ENCODE results near the gene YIPF6. TPM values are rescaled to one million over a fixed set of nuclear protein-coding genes. Genes with fewer than 3 reads are reported as not detected.

Gene YIPF6
- total RNA-seq, 1 experiment from 2014 or later, result 61.3 TPM

DNA sequence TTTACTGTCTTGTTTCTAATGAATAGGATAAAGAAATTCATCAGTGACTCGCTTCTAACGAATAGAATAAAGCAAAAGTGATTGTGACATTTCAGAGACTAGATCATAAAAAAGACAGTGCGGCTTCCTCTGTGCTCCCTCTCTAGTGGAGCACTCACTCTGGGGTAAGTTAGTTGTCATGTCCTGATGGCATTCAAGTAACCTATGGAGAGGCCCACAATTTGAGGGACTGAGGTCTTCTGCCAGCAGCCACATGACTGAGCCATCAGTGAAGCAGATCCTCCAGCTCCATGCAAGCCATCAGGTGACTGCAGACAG lies 72.4 kb downstream of the YIPF6 start:
- in situ Hi-C loops (cut with HindIII; ENCODE audit: low pct_unique_long_range_greater_than_20kb, low sequenced_read_pairs), result no loop called here
- Histone ChIP-seq H3K27me3 (ENCODE audit: control insufficient read depth, insufficient read depth, low read length) (no peaks in the 10 kb centered on the region), H3K36me3 (ENCODE audit: control insufficient read depth, insufficient read depth, low read length) (no peaks in the 10 kb centered on the region), H3K27ac (ENCODE audit: low read length) (no peak overlapping the region), H3K4me3 (ENCODE audit: low read depth in 2 of 2, low read length in 2 of 2) (no peak overlapping the region), H3K9me3 (ENCODE audit: control insufficient read depth, insufficient read depth, low read depth, low read length) (no peaks in the 10 kb centered on the region), H3K4me1 (ENCODE audit: control insufficient read depth, insufficient read depth, low read length) (no peaks in the 10 kb centered on the region)
- DNase-seq (ENCODE audit: low read depth, low spot score) (no peak), ATAC-seq (no peak)
- BruUV-seq (replicated peaks), result no TSS peak
- intact Hi-C loops (cut with micrococcal nuclease; ENCODE audit: unreplicated experiment), result no loop called here
- CTCF ChIA-PET, result no interaction called here
- POLR2A ChIA-PET, result no interaction called here
- TF ChIP-seq POLR2AphosphoS5 (IDR thresholded peaks at IDR 0.05; ENCODE audit: low read depth, low read length) (no peak), SIN3A (IDR thresholded peaks at IDR 0.05; ENCODE audit: borderline replicate concordance, insufficient read depth, low read depth, low read length) (no peak), TCF7L2 (IDR thresholded peaks at IDR 0.05; ENCODE audit: low read depth, low read length) (no peak)
- TF ChIP-seq, protein P1, sequence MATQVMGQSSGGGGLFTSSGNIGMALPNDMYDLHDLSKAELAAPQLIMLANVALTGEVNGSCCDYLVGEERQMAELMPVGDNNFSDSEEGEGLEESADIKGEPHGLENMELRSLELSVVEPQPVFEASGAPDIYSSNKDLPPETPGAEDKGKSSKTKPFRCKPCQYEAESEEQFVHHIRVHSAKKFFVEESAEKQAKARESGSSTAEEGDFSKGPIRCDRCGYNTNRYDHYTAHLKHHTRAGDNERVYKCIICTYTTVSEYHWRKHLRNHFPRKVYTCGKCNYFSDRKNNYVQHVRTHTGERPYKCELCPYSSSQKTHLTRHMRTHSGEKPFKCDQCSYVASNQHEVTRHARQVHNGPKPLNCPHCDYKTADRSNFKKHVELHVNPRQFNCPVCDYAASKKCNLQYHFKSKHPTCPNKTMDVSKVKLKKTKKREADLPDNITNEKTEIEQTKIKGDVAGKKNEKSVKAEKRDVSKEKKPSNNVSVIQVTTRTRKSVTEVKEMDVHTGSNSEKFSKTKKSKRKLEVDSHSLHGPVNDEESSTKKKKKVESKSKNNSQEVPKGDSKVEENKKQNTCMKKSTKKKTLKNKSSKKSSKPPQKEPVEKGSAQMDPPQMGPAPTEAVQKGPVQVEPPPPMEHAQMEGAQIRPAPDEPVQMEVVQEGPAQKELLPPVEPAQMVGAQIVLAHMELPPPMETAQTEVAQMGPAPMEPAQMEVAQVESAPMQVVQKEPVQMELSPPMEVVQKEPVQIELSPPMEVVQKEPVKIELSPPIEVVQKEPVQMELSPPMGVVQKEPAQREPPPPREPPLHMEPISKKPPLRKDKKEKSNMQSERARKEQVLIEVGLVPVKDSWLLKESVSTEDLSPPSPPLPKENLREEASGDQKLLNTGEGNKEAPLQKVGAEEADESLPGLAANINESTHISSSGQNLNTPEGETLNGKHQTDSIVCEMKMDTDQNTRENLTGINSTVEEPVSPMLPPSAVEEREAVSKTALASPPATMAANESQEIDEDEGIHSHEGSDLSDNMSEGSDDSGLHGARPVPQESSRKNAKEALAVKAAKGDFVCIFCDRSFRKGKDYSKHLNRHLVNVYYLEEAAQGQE (IDR thresholded peaks at IDR 0.05; ENCODE audit: insufficient read depth in 1 of 2, low read depth in 2 of 2, low read length in 1 of 2), result no peak
- TF ChIP-seq, protein P2, sequence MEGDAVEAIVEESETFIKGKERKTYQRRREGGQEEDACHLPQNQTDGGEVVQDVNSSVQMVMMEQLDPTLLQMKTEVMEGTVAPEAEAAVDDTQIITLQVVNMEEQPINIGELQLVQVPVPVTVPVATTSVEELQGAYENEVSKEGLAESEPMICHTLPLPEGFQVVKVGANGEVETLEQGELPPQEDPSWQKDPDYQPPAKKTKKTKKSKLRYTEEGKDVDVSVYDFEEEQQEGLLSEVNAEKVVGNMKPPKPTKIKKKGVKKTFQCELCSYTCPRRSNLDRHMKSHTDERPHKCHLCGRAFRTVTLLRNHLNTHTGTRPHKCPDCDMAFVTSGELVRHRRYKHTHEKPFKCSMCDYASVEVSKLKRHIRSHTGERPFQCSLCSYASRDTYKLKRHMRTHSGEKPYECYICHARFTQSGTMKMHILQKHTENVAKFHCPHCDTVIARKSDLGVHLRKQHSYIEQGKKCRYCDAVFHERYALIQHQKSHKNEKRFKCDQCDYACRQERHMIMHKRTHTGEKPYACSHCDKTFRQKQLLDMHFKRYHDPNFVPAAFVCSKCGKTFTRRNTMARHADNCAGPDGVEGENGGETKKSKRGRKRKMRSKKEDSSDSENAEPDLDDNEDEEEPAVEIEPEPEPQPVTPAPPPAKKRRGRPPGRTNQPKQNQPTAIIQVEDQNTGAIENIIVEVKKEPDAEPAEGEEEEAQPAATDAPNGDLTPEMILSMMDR (IDR thresholded peaks at IDR 0.05), result no peak

DNA sequence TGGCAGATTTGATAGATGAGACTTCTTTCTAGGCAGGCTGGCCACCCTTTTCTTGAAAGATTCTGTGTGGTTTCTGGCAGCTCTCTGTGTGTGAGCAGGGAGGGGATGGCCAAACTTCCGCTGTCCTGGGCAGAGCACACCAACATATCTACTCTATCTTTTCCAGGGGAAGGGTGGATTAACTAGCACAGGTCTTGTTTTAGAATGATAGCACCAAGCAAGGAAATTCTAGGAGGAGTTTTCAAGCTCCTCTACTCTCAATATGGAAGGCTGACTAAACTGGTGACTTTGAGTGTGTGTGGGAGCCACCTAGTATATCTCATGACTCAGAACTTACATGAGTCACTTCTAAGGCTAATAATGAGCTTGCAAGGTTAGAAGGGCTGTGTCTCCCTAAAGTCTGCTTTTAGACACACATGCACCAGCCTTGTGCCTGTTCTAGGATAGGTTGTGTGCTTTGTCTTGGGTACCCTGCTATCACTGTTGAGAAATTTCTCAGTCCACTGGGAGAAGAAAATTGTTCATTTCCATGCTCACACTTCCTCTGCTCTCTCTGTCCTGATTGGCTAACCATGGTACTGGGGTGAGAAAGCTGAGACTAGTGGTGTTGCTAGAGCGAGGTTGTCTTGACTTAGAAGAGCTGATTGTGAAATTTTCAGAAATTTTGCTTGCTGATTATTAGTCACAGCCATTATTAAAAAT lies 72.9 kb downstream of the YIPF6 start:
- no peaks in the 10 kb centered on the region for H3K9me3 ChIP-seq (ENCODE audit: control insufficient read depth, insufficient read depth, low read depth, low read length)
- TF ChIP-seq, protein P1 (IDR thresholded peaks at IDR 0.05; ENCODE audit: insufficient read depth in 1 of 2, low read depth in 2 of 2, low read length in 1 of 2), result no peak
- TF ChIP-seq POLR2AphosphoS5 (IDR thresholded peaks at IDR 0.05; ENCODE audit: low read depth, low read length), result no peak
- TF ChIP-seq, protein P2 (IDR thresholded peaks at IDR 0.05), result no peak
- TF ChIP-seq TCF7L2 (IDR thresholded peaks at IDR 0.05; ENCODE audit: low read depth, low read length), result no peak
- in situ Hi-C loops (cut with HindIII; ENCODE audit: low pct_unique_long_range_greater_than_20kb, low sequenced_read_pairs) (no loop called here), intact Hi-C loops (cut with micrococcal nuclease; ENCODE audit: unreplicated experiment) (no loop called here)
- H3K36me3 ChIP-seq (ENCODE audit: control insufficient read depth, insufficient read depth, low read length), result no peaks in the 10 kb centered on the region
- DNase-seq (ENCODE audit: low read depth, low spot score), result peak; percentile 32
- H3K4me3 ChIP-seq (ENCODE audit: low read depth in 2 of 2, low read length in 2 of 2), result no peak overlapping the region
- ChIA-PET POLR2A (no interaction called here), CTCF (interaction anchor here (0.6 kb wide), 1 partner anchor 269 kb away, joined by 3 read pairs; no protein-coding TSS in a partner anchor)
- no peaks in the 10 kb centered on the region for H3K27me3 ChIP-seq (ENCODE audit: control insufficient read depth, insufficient read depth, low read length)
- no peaks in the 10 kb centered on the region for H3K4me1 ChIP-seq (ENCODE audit: control insufficient read depth, insufficient read depth, low read length)
- BruUV-seq (replicated peaks), result no TSS peak
- no peak overlapping the region for H3K27ac ChIP-seq (ENCODE audit: low read length)
- peak; percentile 97 for ATAC-seq
